HFFc6 (cell line): ENCODE results near the gene FAM181A. TPM values are rescaled to one million over a fixed set of nuclear protein-coding genes. Genes with fewer than 3 reads are reported as not detected.

Experiments
- DNase-seq: peaks from one replicate; pipeline ENCODE4 v3.0.0-alpha.2; 2018
- H3K27ac Mint-ChIP-seq: 2 replicates; pipeline ENCODE4 v1.8.0; 2020; ENCODE audit warnings: mild to moderate bottlenecking, mixed read lengths
- H3K27me3 Mint-ChIP-seq: 2 replicates; pipeline ENCODE4 v1.8.0; 2021; ENCODE audit warnings: mild to moderate bottlenecking, moderate library complexity, mixed read lengths; ENCODE audit not compliant: insufficient read depth
- H3K36me3 Mint-ChIP-seq: 2 replicates; pipeline ENCODE4 v1.8.0; 2021; ENCODE audit warnings: low read depth, mixed read lengths
- H3K4me1 Mint-ChIP-seq: 2 replicates; pipeline ENCODE4 v1.8.0; 2020; ENCODE audit warnings: low read depth, mixed read lengths
- H3K4me3 Mint-ChIP-seq: 2 replicates; pipeline ENCODE4 v1.8.0; 2020; ENCODE audit warnings: mild to moderate bottlenecking, moderate library complexity, mixed read lengths
- H3K9me3 Mint-ChIP-seq: 2 replicates; pipeline ENCODE4 v1.8.0; 2020; ENCODE audit warnings: mild to moderate bottlenecking, mixed read lengths
- total RNA-seq, 6 experiments: library from RNA; stranded (reverse); fragmentation: NEBNext Ultra II Directional; extraction: Animal tissue kit (Norgen Biotek cat#: 25700); gene quantifications; 2 replicates in 1 of 6; 3 replicates in 5 of 6; pipeline ENCODE4 v1.2.3, GENCODE V29; 2021
- TF ChIP-seq, protein P1 (sequence below): fragments of 200-600 bp; sonication (generic); IDR thresholded peaks from 2 replicates; pipeline ENCODE4 v1.5.0; 2021; ENCODE audit warnings: antibody characterized with exemption, mild to moderate bottlenecking

Gene FAM181A
- total RNA-seq, 6 experiments from 2014 or later: not detected

DNA sequence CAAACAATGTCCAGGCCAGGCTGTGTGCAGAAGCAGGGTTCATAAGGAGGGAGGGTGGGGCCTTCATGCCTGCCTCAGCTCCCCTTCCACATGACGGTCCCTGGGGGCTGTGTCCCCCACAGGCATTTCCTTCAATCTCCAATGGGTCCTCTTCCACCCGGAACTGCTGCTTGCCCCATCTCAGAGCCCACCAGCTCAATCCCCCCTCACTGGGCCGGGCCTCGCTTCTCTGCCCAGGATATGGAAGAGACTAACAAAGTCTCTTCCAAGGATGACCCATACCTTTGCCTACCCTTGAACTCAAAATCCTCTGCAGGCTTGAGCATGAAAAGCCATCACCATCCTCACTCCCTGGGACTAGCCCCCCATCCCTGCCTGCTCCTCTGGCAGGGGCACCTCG lies 28.4 kb upstream of the FAM181A start:
- Mint-ChIP-seq H3K4me3 (no peak overlapping the region), H3K36me3 (no peaks in the 10 kb centered on the region), H3K4me1 (no peaks in the 10 kb centered on the region), H3K27ac (no peak overlapping the region), H3K9me3 (no peaks in the 10 kb centered on the region), H3K27me3 (peaks cover 9% of the 10 kb centered on the region)
- TF ChIP-seq, protein P1, sequence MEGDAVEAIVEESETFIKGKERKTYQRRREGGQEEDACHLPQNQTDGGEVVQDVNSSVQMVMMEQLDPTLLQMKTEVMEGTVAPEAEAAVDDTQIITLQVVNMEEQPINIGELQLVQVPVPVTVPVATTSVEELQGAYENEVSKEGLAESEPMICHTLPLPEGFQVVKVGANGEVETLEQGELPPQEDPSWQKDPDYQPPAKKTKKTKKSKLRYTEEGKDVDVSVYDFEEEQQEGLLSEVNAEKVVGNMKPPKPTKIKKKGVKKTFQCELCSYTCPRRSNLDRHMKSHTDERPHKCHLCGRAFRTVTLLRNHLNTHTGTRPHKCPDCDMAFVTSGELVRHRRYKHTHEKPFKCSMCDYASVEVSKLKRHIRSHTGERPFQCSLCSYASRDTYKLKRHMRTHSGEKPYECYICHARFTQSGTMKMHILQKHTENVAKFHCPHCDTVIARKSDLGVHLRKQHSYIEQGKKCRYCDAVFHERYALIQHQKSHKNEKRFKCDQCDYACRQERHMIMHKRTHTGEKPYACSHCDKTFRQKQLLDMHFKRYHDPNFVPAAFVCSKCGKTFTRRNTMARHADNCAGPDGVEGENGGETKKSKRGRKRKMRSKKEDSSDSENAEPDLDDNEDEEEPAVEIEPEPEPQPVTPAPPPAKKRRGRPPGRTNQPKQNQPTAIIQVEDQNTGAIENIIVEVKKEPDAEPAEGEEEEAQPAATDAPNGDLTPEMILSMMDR: no peak
- no peak for DNase-seq

DNA sequence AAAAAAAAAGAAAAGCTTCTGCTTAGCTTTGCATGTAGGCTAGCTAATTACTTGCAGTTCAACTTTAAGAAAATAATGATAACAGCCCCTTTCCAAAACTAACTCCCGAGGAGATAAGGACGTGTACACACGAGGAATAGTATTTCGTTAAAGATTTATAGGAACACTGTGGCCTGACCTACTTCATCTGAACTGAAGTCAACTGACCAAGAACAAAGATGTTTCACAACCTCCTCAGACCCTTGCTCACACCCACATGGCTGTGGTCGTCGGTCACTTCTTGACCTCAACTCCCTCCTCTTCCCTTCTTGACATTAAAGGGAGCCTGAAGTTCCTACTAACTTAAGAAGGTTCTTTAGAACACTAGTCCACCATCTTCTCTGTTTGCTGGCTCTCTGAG lies 25.3 kb upstream of the FAM181A start:
- DNase-seq: no peak
- Mint-ChIP-seq H3K27ac (no peak overlapping the region), H3K4me1 (no peaks in the 10 kb centered on the region), H3K9me3 (no peaks in the 10 kb centered on the region), H3K4me3 (no peak overlapping the region), H3K36me3 (no peaks in the 10 kb centered on the region), H3K27me3 (peaks cover 12% of the 10 kb centered on the region)
- TF ChIP-seq, protein P1: no peak

DNA sequence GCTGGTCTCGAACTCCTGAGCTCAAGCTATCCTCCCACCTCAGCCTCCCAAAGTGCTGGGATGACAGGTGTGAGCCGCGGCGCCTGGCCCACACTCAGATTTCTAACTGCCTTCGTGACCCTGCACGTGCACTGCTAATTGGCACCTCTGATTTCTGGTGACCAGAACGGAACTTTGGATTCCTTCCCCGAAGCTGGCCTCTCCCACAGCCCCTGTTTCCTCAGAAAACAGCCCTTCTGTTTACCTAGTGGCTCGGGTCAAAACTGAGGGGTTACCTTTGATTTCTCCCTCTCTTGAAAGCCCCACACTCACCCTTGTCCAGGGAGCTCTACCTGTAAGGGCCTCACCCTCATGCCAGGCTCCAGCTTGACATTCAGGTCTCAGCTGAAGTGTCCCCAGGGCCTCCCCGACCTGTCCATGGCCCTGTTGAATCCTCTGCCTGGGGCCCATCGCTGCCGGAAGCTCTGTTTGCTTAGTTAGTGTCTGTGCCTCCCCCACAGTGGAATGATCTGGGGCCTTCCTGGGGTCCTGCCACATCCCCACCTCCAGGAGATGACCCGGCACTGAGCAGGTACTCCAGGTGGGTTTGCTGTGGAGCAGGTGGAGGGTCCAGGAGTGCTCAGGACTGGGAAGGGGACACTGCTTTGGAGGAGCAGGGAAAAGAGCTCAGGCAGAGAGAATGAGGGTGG lies 24.4 kb upstream of the FAM181A start:
- Mint-ChIP-seq H3K9me3 (no peaks in the 10 kb centered on the region), H3K27ac (no peak overlapping the region), H3K4me1 (no peaks in the 10 kb centered on the region), H3K4me3 (no peak overlapping the region), H3K27me3 (peaks cover 12% of the 10 kb centered on the region), H3K36me3 (no peaks in the 10 kb centered on the region)
- DNase-seq: no peak
- TF ChIP-seq, protein P1: no peak

DNA sequence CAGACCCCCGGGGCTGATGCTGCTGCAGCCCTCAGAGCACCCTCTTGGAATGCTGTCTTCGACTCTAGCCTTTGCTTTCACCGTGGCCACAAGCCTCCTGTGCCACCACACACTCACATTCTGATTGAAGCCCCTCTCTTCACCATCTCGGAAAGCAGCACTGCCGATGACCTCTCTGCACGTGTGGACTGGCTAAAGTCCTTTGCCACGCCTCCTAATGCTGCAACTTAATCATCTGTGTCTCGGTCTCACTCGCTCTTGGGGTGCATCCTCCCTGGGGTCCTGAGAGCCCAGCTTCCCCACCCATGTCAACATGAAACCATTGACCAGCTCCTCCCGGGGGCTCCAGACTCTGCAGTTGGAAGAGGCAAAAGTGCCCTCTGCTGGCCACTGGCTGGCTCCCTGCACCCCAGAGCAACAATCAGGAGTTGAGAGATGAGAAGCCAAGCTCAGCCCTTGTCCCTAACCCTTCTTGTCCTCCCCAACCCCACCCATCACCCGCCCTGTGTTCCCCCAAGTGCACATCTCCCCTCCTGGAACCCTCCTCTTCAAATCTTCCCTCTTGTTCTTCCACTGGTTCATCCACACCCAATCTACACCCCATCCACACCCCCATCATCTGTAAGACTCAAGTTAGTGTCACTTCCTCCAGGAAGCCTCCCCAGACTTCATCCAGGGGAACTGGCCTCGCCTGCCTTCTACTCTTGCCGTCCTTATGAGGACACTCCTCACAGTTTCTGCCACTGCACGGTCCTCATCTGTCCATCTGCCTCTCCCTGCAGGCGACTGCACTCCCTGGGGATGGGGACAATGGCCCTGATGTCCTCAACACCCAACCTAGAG lies 23.6 kb upstream of the FAM181A start:
- peaks cover 12% of the 10 kb centered on the region for H3K27me3 Mint-ChIP-seq
- no peaks in the 10 kb centered on the region for H3K4me1 Mint-ChIP-seq
- no peaks in the 10 kb centered on the region for H3K36me3 Mint-ChIP-seq
- H3K9me3 Mint-ChIP-seq: no peaks in the 10 kb centered on the region
- no peak for DNase-seq
- no peak overlapping the region for H3K4me3 Mint-ChIP-seq
- TF ChIP-seq, protein P1: peak; percentile 65
- no peak overlapping the region for H3K27ac Mint-ChIP-seq

DNA sequence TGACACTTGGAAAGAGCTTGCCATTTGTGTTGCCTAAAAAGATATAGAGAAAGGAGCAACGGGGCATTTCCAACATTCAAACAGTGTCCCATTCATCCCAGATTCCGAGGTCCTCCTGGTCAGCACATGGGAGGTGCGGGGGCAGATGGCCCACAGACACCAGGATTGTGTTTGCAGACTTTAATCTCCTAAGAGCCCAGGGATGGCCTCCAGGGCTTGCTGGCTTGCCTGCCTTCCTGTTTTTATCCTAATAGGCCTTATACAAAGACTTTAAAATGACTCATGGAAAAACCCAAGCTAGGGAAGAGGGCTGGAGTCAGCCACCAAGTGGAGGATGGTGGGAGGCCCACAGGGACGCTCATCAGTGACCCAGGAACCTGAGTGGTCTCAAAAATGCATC lies 21.5 kb upstream of the FAM181A start:
- Mint-ChIP-seq H3K4me1 (no peaks in the 10 kb centered on the region), H3K36me3 (no peaks in the 10 kb centered on the region), H3K4me3 (no peak overlapping the region), H3K27ac (no peak overlapping the region), H3K9me3 (no peaks in the 10 kb centered on the region), H3K27me3 (peaks cover 10% of the 10 kb centered on the region)
- no peak for DNase-seq
- TF ChIP-seq, protein P1: no peak
